ENCODE measurements around the gene SLC34A2. TPM values are rescaled to one million over a fixed set of nuclear protein-coding genes. Genes with fewer than 3 reads are reported as not detected.

Gene SLC34A2
- total and polyA plus RNA-seq, 2 of the 8 experiments (the other 6 are each of a cell fraction or from before 2014, with no cell fraction given), result 2.2 to 2.9 TPM

DNA sequence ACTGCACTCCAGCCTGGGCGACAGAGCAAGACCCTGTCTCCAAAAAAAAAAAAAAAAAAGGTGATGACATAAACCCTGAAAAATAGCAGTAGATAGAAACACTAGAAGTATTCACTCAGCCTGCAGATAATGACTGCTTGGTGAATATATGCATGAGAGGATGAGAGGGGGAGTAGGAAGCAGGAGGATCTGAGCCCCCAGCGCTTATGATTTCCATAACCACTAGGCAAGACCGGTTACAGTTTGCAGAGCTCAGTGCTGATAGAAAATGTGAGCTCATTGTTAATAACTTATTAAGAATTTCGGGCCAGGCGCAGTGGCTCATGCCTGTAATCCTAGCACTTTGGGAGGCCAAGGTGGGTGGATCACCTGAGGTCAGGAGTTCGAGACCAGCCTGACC is 40.8 kb upstream of the SLC34A2 start (continued):
- TF ChIP-seq, protein P1, sequence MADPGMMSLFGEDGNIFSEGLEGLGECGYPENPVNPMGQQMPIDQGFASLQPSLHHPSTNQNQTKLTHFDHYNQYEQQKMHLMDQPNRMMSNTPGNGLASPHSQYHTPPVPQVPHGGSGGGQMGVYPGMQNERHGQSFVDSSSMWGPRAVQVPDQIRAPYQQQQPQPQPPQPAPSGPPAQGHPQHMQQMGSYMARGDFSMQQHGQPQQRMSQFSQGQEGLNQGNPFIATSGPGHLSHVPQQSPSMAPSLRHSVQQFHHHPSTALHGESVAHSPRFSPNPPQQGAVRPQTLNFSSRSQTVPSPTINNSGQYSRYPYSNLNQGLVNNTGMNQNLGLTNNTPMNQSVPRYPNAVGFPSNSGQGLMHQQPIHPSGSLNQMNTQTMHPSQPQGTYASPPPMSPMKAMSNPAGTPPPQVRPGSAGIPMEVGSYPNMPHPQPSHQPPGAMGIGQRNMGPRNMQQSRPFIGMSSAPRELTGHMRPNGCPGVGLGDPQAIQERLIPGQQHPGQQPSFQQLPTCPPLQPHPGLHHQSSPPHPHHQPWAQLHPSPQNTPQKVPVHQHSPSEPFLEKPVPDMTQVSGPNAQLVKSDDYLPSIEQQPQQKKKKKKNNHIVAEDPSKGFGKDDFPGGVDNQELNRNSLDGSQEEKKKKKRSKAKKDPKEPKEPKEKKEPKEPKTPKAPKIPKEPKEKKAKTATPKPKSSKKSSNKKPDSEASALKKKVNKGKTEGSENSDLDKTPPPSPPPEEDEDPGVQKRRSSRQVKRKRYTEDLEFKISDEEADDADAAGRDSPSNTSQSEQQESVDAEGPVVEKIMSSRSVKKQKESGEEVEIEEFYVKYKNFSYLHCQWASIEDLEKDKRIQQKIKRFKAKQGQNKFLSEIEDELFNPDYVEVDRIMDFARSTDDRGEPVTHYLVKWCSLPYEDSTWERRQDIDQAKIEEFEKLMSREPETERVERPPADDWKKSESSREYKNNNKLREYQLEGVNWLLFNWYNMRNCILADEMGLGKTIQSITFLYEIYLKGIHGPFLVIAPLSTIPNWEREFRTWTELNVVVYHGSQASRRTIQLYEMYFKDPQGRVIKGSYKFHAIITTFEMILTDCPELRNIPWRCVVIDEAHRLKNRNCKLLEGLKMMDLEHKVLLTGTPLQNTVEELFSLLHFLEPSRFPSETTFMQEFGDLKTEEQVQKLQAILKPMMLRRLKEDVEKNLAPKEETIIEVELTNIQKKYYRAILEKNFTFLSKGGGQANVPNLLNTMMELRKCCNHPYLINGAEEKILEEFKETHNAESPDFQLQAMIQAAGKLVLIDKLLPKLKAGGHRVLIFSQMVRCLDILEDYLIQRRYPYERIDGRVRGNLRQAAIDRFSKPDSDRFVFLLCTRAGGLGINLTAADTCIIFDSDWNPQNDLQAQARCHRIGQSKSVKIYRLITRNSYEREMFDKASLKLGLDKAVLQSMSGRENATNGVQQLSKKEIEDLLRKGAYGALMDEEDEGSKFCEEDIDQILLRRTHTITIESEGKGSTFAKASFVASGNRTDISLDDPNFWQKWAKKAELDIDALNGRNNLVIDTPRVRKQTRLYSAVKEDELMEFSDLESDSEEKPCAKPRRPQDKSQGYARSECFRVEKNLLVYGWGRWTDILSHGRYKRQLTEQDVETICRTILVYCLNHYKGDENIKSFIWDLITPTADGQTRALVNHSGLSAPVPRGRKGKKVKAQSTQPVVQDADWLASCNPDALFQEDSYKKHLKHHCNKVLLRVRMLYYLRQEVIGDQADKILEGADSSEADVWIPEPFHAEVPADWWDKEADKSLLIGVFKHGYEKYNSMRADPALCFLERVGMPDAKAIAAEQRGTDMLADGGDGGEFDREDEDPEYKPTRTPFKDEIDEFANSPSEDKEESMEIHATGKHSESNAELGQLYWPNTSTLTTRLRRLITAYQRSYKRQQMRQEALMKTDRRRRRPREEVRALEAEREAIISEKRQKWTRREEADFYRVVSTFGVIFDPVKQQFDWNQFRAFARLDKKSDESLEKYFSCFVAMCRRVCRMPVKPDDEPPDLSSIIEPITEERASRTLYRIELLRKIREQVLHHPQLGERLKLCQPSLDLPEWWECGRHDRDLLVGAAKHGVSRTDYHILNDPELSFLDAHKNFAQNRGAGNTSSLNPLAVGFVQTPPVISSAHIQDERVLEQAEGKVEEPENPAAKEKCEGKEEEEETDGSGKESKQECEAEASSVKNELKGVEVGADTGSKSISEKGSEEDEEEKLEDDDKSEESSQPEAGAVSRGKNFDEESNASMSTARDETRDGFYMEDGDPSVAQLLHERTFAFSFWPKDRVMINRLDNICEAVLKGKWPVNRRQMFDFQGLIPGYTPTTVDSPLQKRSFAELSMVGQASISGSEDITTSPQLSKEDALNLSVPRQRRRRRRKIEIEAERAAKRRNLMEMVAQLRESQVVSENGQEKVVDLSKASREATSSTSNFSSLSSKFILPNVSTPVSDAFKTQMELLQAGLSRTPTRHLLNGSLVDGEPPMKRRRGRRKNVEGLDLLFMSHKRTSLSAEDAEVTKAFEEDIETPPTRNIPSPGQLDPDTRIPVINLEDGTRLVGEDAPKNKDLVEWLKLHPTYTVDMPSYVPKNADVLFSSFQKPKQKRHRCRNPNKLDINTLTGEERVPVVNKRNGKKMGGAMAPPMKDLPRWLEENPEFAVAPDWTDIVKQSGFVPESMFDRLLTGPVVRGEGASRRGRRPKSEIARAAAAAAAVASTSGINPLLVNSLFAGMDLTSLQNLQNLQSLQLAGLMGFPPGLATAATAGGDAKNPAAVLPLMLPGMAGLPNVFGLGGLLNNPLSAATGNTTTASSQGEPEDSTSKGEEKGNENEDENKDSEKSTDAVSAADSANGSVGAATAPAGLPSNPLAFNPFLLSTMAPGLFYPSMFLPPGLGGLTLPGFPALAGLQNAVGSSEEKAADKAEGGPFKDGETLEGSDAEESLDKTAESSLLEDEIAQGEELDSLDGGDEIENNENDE (IDR thresholded peaks at IDR 0.05; ENCODE audit: insufficient replicate concordance, low read length), result no peak
- TF ChIP-seq, protein P2, sequence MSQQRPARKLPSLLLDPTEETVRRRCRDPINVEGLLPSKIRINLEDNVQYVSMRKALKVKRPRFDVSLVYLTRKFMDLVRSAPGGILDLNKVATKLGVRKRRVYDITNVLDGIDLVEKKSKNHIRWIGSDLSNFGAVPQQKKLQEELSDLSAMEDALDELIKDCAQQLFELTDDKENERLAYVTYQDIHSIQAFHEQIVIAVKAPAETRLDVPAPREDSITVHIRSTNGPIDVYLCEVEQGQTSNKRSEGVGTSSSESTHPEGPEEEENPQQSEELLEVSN (IDR thresholded peaks at IDR 0.05), result no peak
- TF ChIP-seq SRF (IDR thresholded peaks at IDR 0.05; ENCODE audit: low read depth, low read length), result no peak
- TF ChIP-seq PHF8 (conservative IDR thresholded peaks at IDR 0.05; ENCODE audit: low read depth, low read length), result no peak
- TF ChIP-seq CTBP2 (IDR thresholded peaks at IDR 0.05; ENCODE audit: borderline replicate concordance, insufficient read depth, insufficient read length, low read length), result no peak
- no peak for TF ChIP-seq JUN (IDR thresholded peaks at IDR 0.05; ENCODE audit: low read depth, low read length)
- no peak for TF ChIP-seq ASH2L (IDR thresholded peaks at IDR 0.05; ENCODE audit: low read length)
- no peak for TF ChIP-seq ZNF274 (IDR thresholded peaks at IDR 0.05; ENCODE audit: borderline replicate concordance, extremely low read depth, low read length)
- TF ChIP-seq GABPA (IDR thresholded peaks at IDR 0.05; ENCODE audit: borderline replicate concordance, insufficient read depth, low read length), result no peak

All from H1 (cell line).